ENCODE measurements around the gene PLEKHJ1.

DNA sequence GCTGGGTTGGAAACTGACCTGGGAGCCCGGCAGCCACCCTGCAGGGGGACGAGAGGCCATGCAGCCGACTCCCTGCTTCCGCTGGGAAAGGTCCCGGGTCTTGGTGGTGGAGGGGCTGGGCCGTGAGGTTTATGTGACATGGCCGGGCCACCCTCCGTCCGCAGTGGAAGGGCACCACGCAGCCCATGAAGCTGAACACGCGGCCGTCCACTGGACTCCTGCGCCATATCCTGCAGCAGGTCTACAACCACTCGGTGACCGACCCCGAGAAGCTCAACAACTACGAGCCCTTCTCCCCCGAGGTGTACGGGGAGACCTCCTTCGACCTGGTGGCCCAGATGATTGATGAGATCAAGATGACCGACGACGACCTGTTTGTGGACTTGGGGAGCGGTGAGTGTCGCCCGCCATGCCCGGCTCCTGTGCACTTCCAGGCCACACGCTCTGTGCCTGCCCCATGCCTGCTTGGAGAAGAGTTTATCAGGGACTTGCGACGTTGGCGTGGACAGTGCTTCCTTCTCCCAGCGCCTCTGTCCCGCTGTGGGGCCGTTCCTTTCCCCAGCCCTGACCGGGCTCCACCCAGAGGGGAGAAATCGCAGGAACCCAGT, 45.2 kb downstream of the PLEKHJ1 start:
- TF ChIP-seq, protein P1, sequence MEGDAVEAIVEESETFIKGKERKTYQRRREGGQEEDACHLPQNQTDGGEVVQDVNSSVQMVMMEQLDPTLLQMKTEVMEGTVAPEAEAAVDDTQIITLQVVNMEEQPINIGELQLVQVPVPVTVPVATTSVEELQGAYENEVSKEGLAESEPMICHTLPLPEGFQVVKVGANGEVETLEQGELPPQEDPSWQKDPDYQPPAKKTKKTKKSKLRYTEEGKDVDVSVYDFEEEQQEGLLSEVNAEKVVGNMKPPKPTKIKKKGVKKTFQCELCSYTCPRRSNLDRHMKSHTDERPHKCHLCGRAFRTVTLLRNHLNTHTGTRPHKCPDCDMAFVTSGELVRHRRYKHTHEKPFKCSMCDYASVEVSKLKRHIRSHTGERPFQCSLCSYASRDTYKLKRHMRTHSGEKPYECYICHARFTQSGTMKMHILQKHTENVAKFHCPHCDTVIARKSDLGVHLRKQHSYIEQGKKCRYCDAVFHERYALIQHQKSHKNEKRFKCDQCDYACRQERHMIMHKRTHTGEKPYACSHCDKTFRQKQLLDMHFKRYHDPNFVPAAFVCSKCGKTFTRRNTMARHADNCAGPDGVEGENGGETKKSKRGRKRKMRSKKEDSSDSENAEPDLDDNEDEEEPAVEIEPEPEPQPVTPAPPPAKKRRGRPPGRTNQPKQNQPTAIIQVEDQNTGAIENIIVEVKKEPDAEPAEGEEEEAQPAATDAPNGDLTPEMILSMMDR (IDR thresholded peaks at IDR 0.05): no peak
- no peak for TF ChIP-seq POLR2A (IDR thresholded peaks at IDR 0.05)

All from right lobe of liver (tissue), 4 donors.